Hippocampal formation (tissue), 2 donors: ENCODE results near the gene RHBDD2.
"Not testable (repeated sequence)": the region's sequence is repeated elsewhere in the genome, so short reads cannot be mapped to it uniquely, and the experiment has no call there.

Source experiments
- DNase-seq, 2 donors: peaks; one replicate each; lab custom pipeline; 2025; lab: John Stamatoyannopoulos, UW

RHBDD2 gene

GRCh38 chr7:75878769-75879611 lies at the start of gene RHBDD2:
Gene RHBDD2 (plus strand): TSS chr7:75879034. CDS start chr7:75879083, 49 bp downstream.
- peak; percentile 92 to 95 for DNase-seq

- not testable (repeated sequence) for DNase-seq
Measured at GRCh38 chr7:75829656-75830055, 49.2 kb upstream of the RHBDD2 start.

GRCh38 chr7:75830978-75831377 lies 47.9 kb upstream of the RHBDD2 start:
- no peak for DNase-seq

GRCh38 chr7:75833662-75834061 lies 45.2 kb upstream of the RHBDD2 start:
- not testable (repeated sequence) for DNase-seq

- no peak for DNase-seq
Measured at GRCh38 chr7:75835688-75836285, 43.0 kb upstream of the RHBDD2 start.

GRCh38 chr7:75836798-75837197 lies 42.0 kb upstream of the RHBDD2 start:
- no peak for DNase-seq

- not testable (repeated sequence) for DNase-seq
Measured at GRCh38 chr7:75838281-75838930, 40.4 kb upstream of the RHBDD2 start.

- DNase-seq = no peak
Measured at GRCh38 chr7:75840029-75840428, 38.8 kb upstream of the RHBDD2 start.

- no peak for DNase-seq
Measured at GRCh38 chr7:75842836-75843446, 35.9 kb upstream of the RHBDD2 start.

- no peak for DNase-seq
Measured at GRCh38 chr7:75843613-75844116, 35.2 kb upstream of the RHBDD2 start.

- no peak for DNase-seq
Measured at GRCh38 chr7:75844158-75844557, 34.7 kb upstream of the RHBDD2 start.

- DNase-seq = not testable (repeated sequence)
Measured at GRCh38 chr7:75845132-75845531, 33.7 kb upstream of the RHBDD2 start.

GRCh38 chr7:75847707-75848106 lies 31.1 kb upstream of the RHBDD2 start:
- DNase-seq = no peak

GRCh38 chr7:75849573-75849972 lies 29.3 kb upstream of the RHBDD2 start:
- no peak for DNase-seq

GRCh38 chr7:75850235-75850634 lies 28.6 kb upstream of the RHBDD2 start:
- DNase-seq = no peak

GRCh38 chr7:75854233-75854632 lies 24.6 kb upstream of the RHBDD2 start:
- no peak for DNase-seq

- not testable (repeated sequence) for DNase-seq
Measured at GRCh38 chr7:75854813-75855345, 24.0 kb upstream of the RHBDD2 start.

- DNase-seq = no peak
Measured at GRCh38 chr7:75856536-75856935, 22.3 kb upstream of the RHBDD2 start.

GRCh38 chr7:75858410-75858809 lies 20.4 kb upstream of the RHBDD2 start:
- no peak for DNase-seq

GRCh38 chr7:75861636-75862035 lies 17.2 kb upstream of the RHBDD2 start:
- no peak for DNase-seq

- not testable (repeated sequence) for DNase-seq
Measured at GRCh38 chr7:75864251-75864650, 14.6 kb upstream of the RHBDD2 start.

- no peak for DNase-seq
Measured at GRCh38 chr7:75866114-75866488, 12.7 kb upstream of the RHBDD2 start.
